Activated gamma-delta T cell treated with Interleukin-2 at 50 U/mL for 16 hours (primary cell): Measurements from ENCODE around the gene ARSG.
"Not testable (repeated sequence)": the region's sequence is repeated elsewhere in the genome, so short reads cannot be mapped to it uniquely, and the experiment has no call there.

Source experiments
- DNase-seq: peaks from one replicate; pipeline ENCODE4 v3.0.0-alpha.2; 2020

The ARSG gene

GRCh38 chr17:68341482-68341881 is 50.2 kb downstream of the ARSG start:
- no peak for DNase-seq

GRCh38 chr17:68343976-68344375 is 52.7 kb downstream of the ARSG start:
- DNase-seq = no peak

GRCh38 chr17:68344701-68345136 is 53.4 kb downstream of the ARSG start:
- peak; percentile 53 for DNase-seq

GRCh38 chr17:68346448-68346847 is 55.2 kb downstream of the ARSG start:
- DNase-seq = peak; percentile 66

- DNase-seq = no peak
Measured at GRCh38 chr17:68347380-68347779, 56.1 kb downstream of the ARSG start.

GRCh38 chr17:68349157-68349556 is 57.9 kb downstream of the ARSG start:
- no peak for DNase-seq

- DNase-seq = no peak
Measured at GRCh38 chr17:68351395-68351794, 60.1 kb downstream of the ARSG start.

- DNase-seq = no peak
Measured at GRCh38 chr17:68352041-68352440, 60.7 kb downstream of the ARSG start.

GRCh38 chr17:68352671-68353070 is 61.4 kb downstream of the ARSG start:
- not testable (repeated sequence) for DNase-seq

- DNase-seq = no peak
Measured at GRCh38 chr17:68353111-68353521, 61.8 kb downstream of the ARSG start.

GRCh38 chr17:68354311-68354710 is 63.0 kb downstream of the ARSG start:
- not testable (repeated sequence) for DNase-seq

GRCh38 chr17:68355108-68355507 is 63.8 kb downstream of the ARSG start:
- not testable (repeated sequence) for DNase-seq

- peak; percentile 64 for DNase-seq
Measured at GRCh38 chr17:68356520-68356919, 65.2 kb downstream of the ARSG start.

- no peak for DNase-seq
Measured at GRCh38 chr17:68356949-68357455, 65.7 kb downstream of the ARSG start.

- DNase-seq = no peak
Measured at GRCh38 chr17:68357886-68358285, 66.6 kb downstream of the ARSG start.

- no peak for DNase-seq
Measured at GRCh38 chr17:68359791-68360535, 68.7 kb downstream of the ARSG start.

GRCh38 chr17:68365469-68365868 is 74.2 kb downstream of the ARSG start:
- DNase-seq = no peak

GRCh38 chr17:68368387-68368786 is 77.1 kb downstream of the ARSG start:
- no peak for DNase-seq

GRCh38 chr17:68375566-68375965 is 84.3 kb downstream of the ARSG start:
- DNase-seq = no peak

GRCh38 chr17:68376178-68376577 is 84.9 kb downstream of the ARSG start:
- not testable (repeated sequence) for DNase-seq

GRCh38 chr17:68377771-68378267 is 86.5 kb downstream of the ARSG start:
- no peak for DNase-seq

- no peak for DNase-seq
Measured at GRCh38 chr17:68378268-68379176, 87.2 kb downstream of the ARSG start.

GRCh38 chr17:68379177-68379510 is 87.8 kb downstream of the ARSG start:
- no peak for DNase-seq
